Central memory CD8-positive, alpha-beta T cell (primary cell): Measurements from ENCODE around the gene MAP3K4.
A peak's percentile ranks its signal among the peaks of the same experiment; 100 is the strongest.

Experiments
- ATAC-seq: fragments of 150-1000 bp; cut with Tn5 transposase; replicated peaks from 2 replicates; pipeline ENCODE4 v1.10.0; 2022; ENCODE audit warnings: mild to moderate bottlenecking, moderate FRiP score, moderate number of reproducible peaks; ENCODE audit not compliant: poor library complexity, severe bottlenecking; ENCODE audit errors: extremely low read depth
- DNase-seq, 2 donors: peaks; one replicate each; pipeline ENCODE4 v3.0.0; 2021; ENCODE audit warnings: low spot score in 2 of 2
- H3K27ac Mint-ChIP-seq: one replicate; pipeline ENCODE4 v1.8.0; 2022; ENCODE audit warnings: low read depth, mild to moderate bottlenecking, moderate library complexity, mixed read lengths
- H3K27me3 Mint-ChIP-seq: one replicate; pipeline ENCODE4 v1.8.0; 2022; ENCODE audit warnings: mixed read lengths
- H3K36me3 Mint-ChIP-seq: one replicate; pipeline ENCODE4 v1.8.0; 2022; ENCODE audit warnings: mild to moderate bottlenecking, moderate library complexity, mixed read lengths; ENCODE audit not compliant: insufficient read depth
- H3K4me1 Mint-ChIP-seq: one replicate; pipeline ENCODE4 v1.8.0; 2022; ENCODE audit warnings: mixed read lengths
- H3K4me3 Mint-ChIP-seq: one replicate; pipeline ENCODE4 v1.8.0; 2022; ENCODE audit warnings: mild to moderate bottlenecking, moderate library complexity, mixed read lengths
- H3K9me3 Mint-ChIP-seq: one replicate; pipeline ENCODE4 v1.8.0; 2022; ENCODE audit warnings: mixed read lengths

Gene MAP3K4

GRCh38 chr6:161061576-161061975, 70.0 kb downstream of the MAP3K4 start:
- Mint-ChIP-seq H3K27ac (no peak overlapping the region), H3K27me3 (no peaks in the 10 kb centered on the region), H3K9me3 (no peaks in the 10 kb centered on the region), H3K4me3 (no peak overlapping the region), H3K4me1 (peaks cover 12% of the 10 kb centered on the region), H3K36me3 (peaks cover 2% of the 10 kb centered on the region)
- no peak for ATAC-seq
- no peak for DNase-seq

- Mint-ChIP-seq H3K27ac (no peak overlapping the region), H3K4me3 (no peak overlapping the region), H3K36me3 (no peaks in the 10 kb centered on the region), H3K27me3 (no peaks in the 10 kb centered on the region), H3K9me3 (no peaks in the 10 kb centered on the region), H3K4me1 (peaks cover 6% of the 10 kb centered on the region)
- no peak for DNase-seq
- no peak for ATAC-seq
These were observed 73.3 kb downstream of the MAP3K4 start for GRCh38 chr6:161064915-161065314.

GRCh38 chr6:161066511-161066910, 74.9 kb downstream of the MAP3K4 start:
- no peak overlapping the region for H3K4me3 Mint-ChIP-seq

GRCh38 chr6:161067749-161068148, 76.2 kb downstream of the MAP3K4 start:
- H3K4me1 Mint-ChIP-seq: peaks cover 6% of the 10 kb centered on the region
- H3K9me3 Mint-ChIP-seq: no peaks in the 10 kb centered on the region
- DNase-seq (no peak), ATAC-seq (no peak)
- H3K4me3 Mint-ChIP-seq: no peak overlapping the region
- peaks cover 4% of the 10 kb centered on the region for H3K36me3 Mint-ChIP-seq
- H3K27me3 Mint-ChIP-seq: no peaks in the 10 kb centered on the region
- H3K27ac Mint-ChIP-seq: no peak overlapping the region

More at GRCh38 chr6:161066511-161066910, 74.9 kb downstream of the MAP3K4 start:
- Mint-ChIP-seq H3K27ac (no peak overlapping the region), H3K4me1 (peaks cover 6% of the 10 kb centered on the region), H3K27me3 (no peaks in the 10 kb centered on the region), H3K9me3 (no peaks in the 10 kb centered on the region), H3K36me3 (peaks cover 4% of the 10 kb centered on the region)
- DNase-seq (no peak), ATAC-seq (no peak)

- Mint-ChIP-seq H3K27me3 (no peaks in the 10 kb centered on the region), H3K27ac (no peak overlapping the region), H3K9me3 (no peaks in the 10 kb centered on the region)
These were observed 76.8 kb downstream of the MAP3K4 start for GRCh38 chr6:161068321-161068741.

GRCh38 chr6:161073930-161074329, 82.4 kb downstream of the MAP3K4 start:
- ATAC-seq: no peak
- H3K4me3 Mint-ChIP-seq: no peak overlapping the region
- no peak overlapping the region for H3K27ac Mint-ChIP-seq
- no peak for DNase-seq
- H3K36me3 Mint-ChIP-seq: peaks cover 11% of the 10 kb centered on the region
- no peaks in the 10 kb centered on the region for H3K9me3 Mint-ChIP-seq
- H3K27me3 Mint-ChIP-seq: no peaks in the 10 kb centered on the region
- H3K4me1 Mint-ChIP-seq: no peaks in the 10 kb centered on the region

More at GRCh38 chr6:161068321-161068741, 76.8 kb downstream of the MAP3K4 start:
- ATAC-seq: no peak
- Mint-ChIP-seq H3K4me3 (no peak overlapping the region), H3K4me1 (peaks cover 6% of the 10 kb centered on the region), H3K36me3 (peaks cover 6% of the 10 kb centered on the region)
- DNase-seq: no peak

GRCh38 chr6:161074496-161075121, 83.0 kb downstream of the MAP3K4 start:
- DNase-seq (no peak), ATAC-seq (no peak)
- H3K4me3 Mint-ChIP-seq: no peak overlapping the region
- no peaks in the 10 kb centered on the region for H3K27me3 Mint-ChIP-seq
- peaks cover 4% of the 10 kb centered on the region for H3K4me1 Mint-ChIP-seq
- H3K27ac Mint-ChIP-seq: no peak overlapping the region
- peaks cover 14% of the 10 kb centered on the region for H3K36me3 Mint-ChIP-seq
- no peaks in the 10 kb centered on the region for H3K9me3 Mint-ChIP-seq

GRCh38 chr6:161076181-161076677, 84.7 kb downstream of the MAP3K4 start:
- no peak for DNase-seq
- Mint-ChIP-seq H3K4me3 (no peak overlapping the region), H3K4me1 (peaks cover 7% of the 10 kb centered on the region), H3K9me3 (no peaks in the 10 kb centered on the region), H3K36me3 (peaks cover 13% of the 10 kb centered on the region), H3K27me3 (no peaks in the 10 kb centered on the region), H3K27ac (no peak overlapping the region)
- peak; percentile 61 for ATAC-seq

GRCh38 chr6:161079566-161080262, 88.1 kb downstream of the MAP3K4 start:
- Mint-ChIP-seq H3K27ac (peak overlapping the region; percentile 86), H3K9me3 (no peaks in the 10 kb centered on the region), H3K4me3 (no peak overlapping the region), H3K27me3 (no peaks in the 10 kb centered on the region), H3K4me1 (peaks cover 7% of the 10 kb centered on the region), H3K36me3 (peaks cover 15% of the 10 kb centered on the region)
- ATAC-seq: peak; percentile 68
- DNase-seq: peak in 1 of 2 donors; percentile 31

GRCh38 chr6:161080263-161080970, 88.8 kb downstream of the MAP3K4 start:
- Mint-ChIP-seq H3K4me3 (no peak overlapping the region), H3K27me3 (no peaks in the 10 kb centered on the region), H3K9me3 (no peaks in the 10 kb centered on the region), H3K36me3 (peaks cover 17% of the 10 kb centered on the region), H3K27ac (peak overlapping the region; percentile 86), H3K4me1 (peaks cover 7% of the 10 kb centered on the region)
- ATAC-seq (peak; percentile 37), DNase-seq (no peak)

- Mint-ChIP-seq H3K4me1 (peaks cover 7% of the 10 kb centered on the region), H3K27me3 (no peaks in the 10 kb centered on the region), H3K4me3 (no peak overlapping the region), H3K27ac (no peak overlapping the region), H3K9me3 (no peaks in the 10 kb centered on the region), H3K36me3 (peaks cover 27% of the 10 kb centered on the region)
- DNase-seq (no peak), ATAC-seq (no peak)
These were observed 90.6 kb downstream of the MAP3K4 start for GRCh38 chr6:161082215-161082614.

- no peak overlapping the region for H3K27ac Mint-ChIP-seq
- ATAC-seq: no peak
- H3K9me3 Mint-ChIP-seq: no peaks in the 10 kb centered on the region
- no peak overlapping the region for H3K4me3 Mint-ChIP-seq
- H3K27me3 Mint-ChIP-seq: no peaks in the 10 kb centered on the region
- no peaks in the 10 kb centered on the region for H3K4me1 Mint-ChIP-seq
- peaks cover 35% of the 10 kb centered on the region for H3K36me3 Mint-ChIP-seq
- no peak for DNase-seq
These were observed 93.7 kb downstream of the MAP3K4 start for GRCh38 chr6:161085246-161085645.
